Caco-2 (cell line): Measurements from ENCODE around the gene WNT2B. TPM values are rescaled to one million over a fixed set of nuclear protein-coding genes. Genes with fewer than 3 reads are reported as not detected.

Experiments used
- BruUV-seq: library from RNA; stranded (reverse); fragments of 400-500 nt; replicated peaks from 2 replicates; lab custom pipeline; 2021; lab: Mats Ljungman, UMichigan
- CTCF ChIA-PET: fragments of 300-600 bp; sonication (Branson Sonifier 250); formaldehyde crosslinking; loops from one replicate; lab custom pipeline; 2022; ENCODE audit warnings: antibody characterized with exemption; lab: Charles Lee
- POLR2A ChIA-PET: fragments of 300-600 bp; sonication (Branson Sonifier 250); formaldehyde crosslinking; loops from one replicate; lab custom pipeline; 2022; ENCODE audit warnings: antibody characterized with exemption; lab: Charles Lee
- DNase-seq, 2 experiments: peaks; one replicate each; pipeline versions ENCODE4 v3.0.0 to v3.0.0-alpha.2; 2020 to 2022
- H3K27me3 ChIP-seq: replicated peaks from 2 replicates; pipeline ENCODE4 v1.6.0; 2011; ENCODE audit warnings: low read length; ENCODE audit not compliant: control insufficient read depth, insufficient read depth
- H3K36me3 ChIP-seq: 2 replicates; pipeline ENCODE4 v1.5.1; 2011; ENCODE audit warnings: low read length; ENCODE audit not compliant: control insufficient read depth, insufficient read depth
- H3K4me1 ChIP-seq: fragments of 250-450 bp; sonication (Bioruptor Pico); 2 replicates; pipeline ENCODE4 v1.5.1; 2020; ENCODE audit warnings: mild to moderate bottlenecking
- H3K4me3 ChIP-seq: 2 replicates; pipeline ENCODE4 v1.5.1; 2011; ENCODE audit warnings: low read depth, mild to moderate bottlenecking, control low read depth, low read length
- H3K9me3 ChIP-seq: fragments of 250-450 bp; sonication (Bioruptor Pico); 2 replicates; pipeline ENCODE4 v1.5.1; 2020; ENCODE audit warnings: mild to moderate bottlenecking, moderate library complexity
- H3K27ac Mint-ChIP-seq: one replicate; pipeline ENCODE4 v1.8.0; 2022; ENCODE audit warnings: mixed read lengths; ENCODE audit not compliant: unreplicated experiment
- H3K27me3 Mint-ChIP-seq: one replicate; pipeline ENCODE4 v1.8.0; 2022; ENCODE audit warnings: mixed read lengths; ENCODE audit not compliant: insufficient read depth, unreplicated experiment
- H3K36me3 Mint-ChIP-seq: one replicate; pipeline ENCODE4 v1.8.0; 2022; ENCODE audit warnings: mild to moderate bottlenecking, mixed read lengths; ENCODE audit not compliant: insufficient read depth, unreplicated experiment
- H3K4me1 Mint-ChIP-seq: one replicate; pipeline ENCODE4 v1.8.0; 2022; ENCODE audit warnings: low read depth, mixed read lengths; ENCODE audit not compliant: unreplicated experiment
- H3K4me3 Mint-ChIP-seq: one replicate; pipeline ENCODE4 v1.8.0; 2022; ENCODE audit warnings: mild to moderate bottlenecking, moderate library complexity, mixed read lengths; ENCODE audit not compliant: unreplicated experiment
- H3K9me3 Mint-ChIP-seq: one replicate; pipeline ENCODE4 v1.8.0; 2022; ENCODE audit warnings: mixed read lengths; ENCODE audit not compliant: unreplicated experiment
- CTCF ChIP-seq, 2 experiments: fragments of 200-600 bp in 1 of 2; IDR thresholded peaks; 1 replicate in 1 of 2; 2 replicates in 1 of 2; pipeline versions ENCODE4 v1.5.1 to v1.8.0; 2011 to 2022; ENCODE audit warnings: antibody characterized with exemption in 1 of 2, control low read depth in 1 of 2, inconsistent platforms in 1 of 2, low read depth in 1 of 2, low read length in 1 of 2, mild to moderate bottlenecking in 1 of 2, moderate library complexity in 1 of 2; ENCODE audit not compliant: insufficient read depth in 1 of 2, severe bottlenecking in 1 of 2, unreplicated experiment in 1 of 2
- intact Hi-C: fragments of 100-400 bp; cut with micrococcal nuclease; formaldehyde crosslinking; loops from one replicate; pipeline ENCODE4 v1.10.0; 2022; ENCODE audit not compliant: unreplicated experiment
- total RNA-seq: library from RNA; stranded (reverse); gene quantifications from 2 replicates; pipeline ENCODE4 v1.2.3, GENCODE V29; 2022

Gene WNT2B
- total RNA-seq, 1 experiment from 2014 or later, result 0.70 TPM

- Histone ChIP-seq H3K9me3 (no peaks in the 10 kb centered on the region), H3K36me3 (no peaks in the 10 kb centered on the region), H3K4me3 (no peak overlapping the region), H3K27me3 (no peaks in the 10 kb centered on the region), H3K4me1 (no peaks in the 10 kb centered on the region)
- no peak for DNase-seq
- no TSS peak for BruUV-seq
- intact Hi-C loops, result no loop called here
- Mint-ChIP-seq H3K4me3 (no peak overlapping the region), H3K27ac (no peak overlapping the region), H3K27me3 (no peaks in the 10 kb centered on the region), H3K36me3 (no peaks in the 10 kb centered on the region), H3K4me1 (no peaks in the 10 kb centered on the region), H3K9me3 (no peaks in the 10 kb centered on the region)
- CTCF ChIA-PET, result no interaction called here
- TF ChIP-seq CTCF (IDR thresholded peaks at IDR 0.05; ENCODE audit: insufficient read depth in 1 of 2, low read depth in 1 of 2, low read length in 1 of 2, severe bottlenecking in 1 of 2, unreplicated experiment in 1 of 2), result no peak
- POLR2A ChIA-PET, result no interaction called here
Measured at GRCh38 chr1:112528076-112528475, 19.3 kb downstream of the WNT2B start.

- DNase-seq, result no peak
- H3K36me3 Mint-ChIP-seq, result no peaks in the 10 kb centered on the region
- H3K27me3 Mint-ChIP-seq, result no peaks in the 10 kb centered on the region
- Histone ChIP-seq H3K27me3 (no peaks in the 10 kb centered on the region), H3K36me3 (no peaks in the 10 kb centered on the region), H3K4me1 (no peaks in the 10 kb centered on the region), H3K4me3 (no peak overlapping the region), H3K9me3 (no peaks in the 10 kb centered on the region)
- CTCF ChIA-PET, result no interaction called here
- no peak overlapping the region for H3K27ac Mint-ChIP-seq
- no peak overlapping the region for H3K4me3 Mint-ChIP-seq
- no TSS peak for BruUV-seq
- intact Hi-C loops, result no loop called here
- H3K9me3 Mint-ChIP-seq, result no peaks in the 10 kb centered on the region
- no peaks in the 10 kb centered on the region for H3K4me1 Mint-ChIP-seq
- TF ChIP-seq CTCF (IDR thresholded peaks at IDR 0.05; ENCODE audit: insufficient read depth in 1 of 2, low read depth in 1 of 2, low read length in 1 of 2, severe bottlenecking in 1 of 2, unreplicated experiment in 1 of 2), result no peak
- POLR2A ChIA-PET, result no interaction called here
Measured at GRCh38 chr1:112529301-112529700, 20.5 kb downstream of the WNT2B start.

GRCh38 chr1:112530832-112531231, 22.1 kb downstream of the WNT2B start:
- Histone ChIP-seq H3K9me3 (no peaks in the 10 kb centered on the region), H3K4me1 (no peaks in the 10 kb centered on the region), H3K4me3 (no peak overlapping the region), H3K27me3 (no peaks in the 10 kb centered on the region), H3K36me3 (no peaks in the 10 kb centered on the region)
- H3K27me3 Mint-ChIP-seq, result no peaks in the 10 kb centered on the region
- no peak overlapping the region for H3K27ac Mint-ChIP-seq
- ChIA-PET CTCF (no interaction called here), POLR2A (no interaction called here)
- H3K4me3 Mint-ChIP-seq, result no peak overlapping the region
- DNase-seq, result no peak
- BruUV-seq, result no TSS peak
- intact Hi-C loops, result no loop called here
- no peaks in the 10 kb centered on the region for H3K9me3 Mint-ChIP-seq
- no peaks in the 10 kb centered on the region for H3K36me3 Mint-ChIP-seq
- H3K4me1 Mint-ChIP-seq, result no peaks in the 10 kb centered on the region
- TF ChIP-seq CTCF (IDR thresholded peaks at IDR 0.05; ENCODE audit: insufficient read depth in 1 of 2, low read depth in 1 of 2, low read length in 1 of 2, severe bottlenecking in 1 of 2, unreplicated experiment in 1 of 2), result no peak
